NCI-H345 treated with DMSO at 0.1 percent for 48 hours (cell line): ENCODE data around the gene MOB3C.

ENCODE experiments used
- DNase-seq: peaks from one replicate; lab custom pipeline; 2025; ENCODE audit not compliant: unreplicated experiment; lab: John Stamatoyannopoulos, UW

Gene MOB3C

GRCh38 chr1:46639547-46639946, 22.9 kb upstream of the MOB3C start:
- no peak for DNase-seq

- no peak for DNase-seq
Observed at GRCh38 chr1:46638921-46639320, 22.3 kb upstream of the MOB3C start.

GRCh38 chr1:46637444-46638083, 21.0 kb upstream of the MOB3C start:
- no peak for DNase-seq

- DNase-seq: no peak
Observed at GRCh38 chr1:46635205-46635604, 18.6 kb upstream of the MOB3C start.

GRCh38 chr1:46630719-46631118, 14.1 kb upstream of the MOB3C start:
- no peak for DNase-seq

- DNase-seq: no peak
Observed at GRCh38 chr1:46623743-46624644, 7.4 kb upstream of the MOB3C start.

- no peak for DNase-seq
Observed at GRCh38 chr1:46622344-46622743, 5.7 kb upstream of the MOB3C start.

- no peak for DNase-seq
Observed at GRCh38 chr1:46621930-46622329, 5.3 kb upstream of the MOB3C start.

- no peak for DNase-seq
Observed at GRCh38 chr1:46619656-46620258, 3.1 kb upstream of the MOB3C start.

GRCh38 chr1:46618754-46619415, 2.3 kb upstream of the MOB3C start:
- DNase-seq: no peak

GRCh38 chr1:46617833-46618232, 1.2 kb upstream of the MOB3C start:
- no peak for DNase-seq

- DNase-seq: no peak
Observed at GRCh38 chr1:46617108-46617800, 643 bp upstream of the MOB3C start.

- no peak for DNase-seq
Observed at GRCh38 chr1:46615735-46616134, 876 bp downstream of the MOB3C start.

- no peak for DNase-seq
Observed at GRCh38 chr1:46615088-46615487, 1.5 kb downstream of the MOB3C start.

GRCh38 chr1:46614604-46614984, 2.0 kb downstream of the MOB3C start:
- no peak for DNase-seq

GRCh38 chr1:46613661-46614603, 2.7 kb downstream of the MOB3C start:
- no peak for DNase-seq

GRCh38 chr1:46612937-46613660, 3.5 kb downstream of the MOB3C start:
- no peak for DNase-seq

GRCh38 chr1:46611691-46612221, 4.9 kb downstream of the MOB3C start:
- DNase-seq: no peak
